ENCODE data around the gene NMUR2. TPM values are rescaled to one million over a fixed set of nuclear protein-coding genes. Genes with fewer than 3 reads are reported as not detected.

NMUR2 gene
- not detected for total RNA-seq

DNA sequence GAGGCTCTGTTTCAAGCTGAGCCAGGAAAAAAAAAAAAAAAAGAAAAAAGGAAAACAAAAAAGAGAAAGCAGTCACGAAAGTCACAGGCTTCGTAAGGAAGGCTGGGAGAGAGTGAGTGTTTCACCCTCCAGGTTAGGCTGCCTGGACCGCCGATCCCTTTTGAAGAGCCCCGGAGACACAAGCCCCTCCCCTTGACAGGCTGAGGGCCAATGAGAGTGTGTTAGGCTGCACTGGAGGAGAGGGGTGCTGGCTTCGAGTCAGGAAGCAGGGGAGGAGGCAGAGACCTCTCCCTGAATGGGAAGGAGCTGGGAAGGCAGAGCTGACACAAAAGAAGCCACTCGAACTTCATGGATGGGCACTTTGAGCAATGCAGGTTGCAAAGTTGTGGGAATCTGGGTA is at the start of gene NMUR2:
NMUR2 (minus strand) TSS at position 135 of the 400 bp plus-strand sequence. CDS start 166 bp downstream, outside the sequence.

